Esophagus squamous epithelium (tissue), 5 donors: ENCODE data around the gene ARAP3. TPM values are rescaled to one million over a fixed set of nuclear protein-coding genes. Genes with fewer than 3 reads are reported as not detected.

Experiments used
- DNase-seq: peaks from one replicate; lab custom pipeline; 2025; lab: John Stamatoyannopoulos, UW
- H3K27ac ChIP-seq, 4 donors: fragments of 200-600 bp; sonication (generic); one replicate each; pipeline ENCODE4 v1.5.1; 2016 to 2019; ENCODE audit warnings: mild to moderate bottlenecking in 1 of 4
- H3K27me3 ChIP-seq, 4 donors: fragments of 200-600 bp; sonication (generic); 1 replicate in 3 of 4; 2 replicates in 1 of 4; pipeline versions ENCODE4 v1.5.1 to v1.6.0; 2017 to 2021; ENCODE audit warnings: antibody characterized with exemption in 1 of 4
- H3K36me3 ChIP-seq, 3 donors: fragments of 200-600 bp; sonication (generic); one replicate each; pipeline ENCODE4 v1.5.1; 2016 to 2019
- H3K4me1 ChIP-seq, 3 donors: fragments of 200-600 bp; sonication (generic); one replicate each; pipeline ENCODE4 v1.5.1; 2017 to 2019
- H3K4me3 ChIP-seq, 4 donors: fragments of 200-600 bp; sonication (generic); 1 replicate in 3 of 4; 2 replicates in 1 of 4; pipeline ENCODE4 v1.5.1; 2016 to 2019; ENCODE audit warnings: mild to moderate bottlenecking in 2 of 4, moderate library complexity in 1 of 4
- H3K9me3 ChIP-seq, 3 donors: fragments of 200-600 bp; sonication (generic); one replicate each; pipeline ENCODE4 v1.5.1; 2016 to 2019
- POLR2A ChIP-seq, 4 donors: fragments of 450-650 bp; IDR thresholded peaks; one replicate each; pipeline ENCODE4 v1.6.1; 2017; ENCODE audit warnings: antibody characterized with exemption in 4 of 4, mild to moderate bottlenecking in 4 of 4, moderate library complexity in 3 of 4
- WGBS, 2 donors: methylation state at CpG; one replicate each; pipeline ENCODE4 v1.1.5; 2018; 5-methylcytosine and 5-hydroxymethylcytosine counted together
- intact Hi-C: fragments of 100-400 bp; cut with DNase I; formaldehyde crosslinking; loops from one replicate; pipeline ENCODE4 v1.15.0; 2022
- total RNA-seq, 4 donors: library from RNA; depleted of rRNA; stranded (reverse); fragments of >200 nt; gene quantifications; one replicate each; pipeline ENCODE4 v1.1.0, GENCODE V29; 2016
- TF ChIP-seq, protein P1 (sequence below), 6 experiments: fragments of 450-650 bp in 4 of 6; fragments of 200-600 bp in 2 of 6; sonication (generic) in 2 of 6; IDR thresholded peaks; one replicate each; pipeline ENCODE4 v1.5.1; 2016 to 2019; ENCODE audit warnings: antibody characterized with exemption in 6 of 6, mild to moderate bottlenecking in 4 of 6, moderate library complexity in 4 of 6
- donor health status: DM: yes; HTN: yes; CAD: no.

The ARAP3 gene
- total RNA-seq, 4 donors from 2014 or later, result 1.1 to 5.9 (median 2.4) TPM

DNA sequence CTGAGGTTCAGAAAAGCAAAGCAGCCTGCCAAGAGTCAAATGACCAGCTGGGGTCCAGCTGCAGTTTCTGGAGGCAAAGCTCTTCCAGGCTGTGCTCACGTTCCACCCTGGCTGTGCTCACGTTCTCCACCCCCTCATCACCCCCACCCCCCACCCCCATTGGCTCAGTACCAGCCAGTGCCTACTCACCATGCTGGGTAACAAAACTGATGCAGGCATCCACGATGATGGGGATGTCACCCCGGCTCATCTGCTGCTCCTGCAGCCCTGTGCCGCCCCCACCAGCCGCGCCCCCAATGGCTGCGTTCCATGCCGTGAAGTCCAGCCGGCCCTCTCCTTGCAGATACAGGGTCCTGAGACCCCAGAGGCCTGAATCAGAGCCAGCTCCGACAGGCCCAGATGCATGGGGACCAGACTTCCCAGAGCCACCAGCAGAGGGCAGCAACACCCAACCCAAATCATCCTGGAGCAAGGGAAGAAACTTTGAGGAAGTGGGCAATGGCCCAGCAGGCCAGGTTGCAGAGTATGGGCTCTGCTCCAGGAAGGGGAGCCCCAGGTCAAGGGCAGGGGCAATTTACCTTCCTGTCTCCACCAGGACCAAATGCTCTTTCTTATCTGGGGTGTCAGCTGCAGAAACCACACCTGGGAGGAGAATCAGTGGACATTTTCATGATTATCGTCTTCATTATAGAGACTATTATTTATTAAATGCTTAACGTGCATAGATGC is 17.1 kb downstream of the ARAP3 start:
- peaks cover 0 to 32% (median 0%) of the 10 kb centered on the region in 3 donors for H3K36me3 ChIP-seq
- H3K9me3 ChIP-seq, result no peaks in the 10 kb centered on the region
- 31 to 62% methylated on average over 2 to 3 of the region's 13 CpGs for WGBS, 2 donors
- H3K4me1 ChIP-seq, result peaks cover 0 to 6% (median 0%) of the 10 kb centered on the region in 3 donors
- TF ChIP-seq, protein P1, sequence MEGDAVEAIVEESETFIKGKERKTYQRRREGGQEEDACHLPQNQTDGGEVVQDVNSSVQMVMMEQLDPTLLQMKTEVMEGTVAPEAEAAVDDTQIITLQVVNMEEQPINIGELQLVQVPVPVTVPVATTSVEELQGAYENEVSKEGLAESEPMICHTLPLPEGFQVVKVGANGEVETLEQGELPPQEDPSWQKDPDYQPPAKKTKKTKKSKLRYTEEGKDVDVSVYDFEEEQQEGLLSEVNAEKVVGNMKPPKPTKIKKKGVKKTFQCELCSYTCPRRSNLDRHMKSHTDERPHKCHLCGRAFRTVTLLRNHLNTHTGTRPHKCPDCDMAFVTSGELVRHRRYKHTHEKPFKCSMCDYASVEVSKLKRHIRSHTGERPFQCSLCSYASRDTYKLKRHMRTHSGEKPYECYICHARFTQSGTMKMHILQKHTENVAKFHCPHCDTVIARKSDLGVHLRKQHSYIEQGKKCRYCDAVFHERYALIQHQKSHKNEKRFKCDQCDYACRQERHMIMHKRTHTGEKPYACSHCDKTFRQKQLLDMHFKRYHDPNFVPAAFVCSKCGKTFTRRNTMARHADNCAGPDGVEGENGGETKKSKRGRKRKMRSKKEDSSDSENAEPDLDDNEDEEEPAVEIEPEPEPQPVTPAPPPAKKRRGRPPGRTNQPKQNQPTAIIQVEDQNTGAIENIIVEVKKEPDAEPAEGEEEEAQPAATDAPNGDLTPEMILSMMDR (IDR thresholded peaks at IDR 0.05), result peak; percentile 79 to 89 (median 86)
- TF ChIP-seq POLR2A (IDR thresholded peaks at IDR 0.05), result no peak
- H3K4me3 ChIP-seq, result no peak overlapping the region
- intact Hi-C loops, result no loop called here
- no peak overlapping the region for H3K27ac ChIP-seq
- H3K27me3 ChIP-seq, result no peaks in the 10 kb centered on the region
- no peak for DNase-seq

DNA sequence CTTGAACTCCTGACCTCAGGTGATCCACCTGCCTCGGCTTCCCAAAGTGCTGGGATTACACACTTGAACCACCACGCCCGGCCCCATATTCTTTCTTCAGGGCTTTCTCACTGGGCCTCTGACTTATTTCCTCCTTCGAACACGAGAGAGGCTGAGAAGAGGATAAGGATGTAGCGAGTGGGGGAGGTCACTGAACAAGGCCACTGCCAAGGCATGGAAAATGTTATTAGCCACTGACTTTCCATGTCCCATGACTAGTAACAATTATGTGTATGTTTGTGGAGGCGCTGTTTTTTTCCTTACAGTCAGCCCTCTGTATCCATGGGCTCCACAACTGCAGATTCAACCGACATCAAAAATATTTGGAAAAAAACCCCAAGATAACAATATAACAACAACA is 18.5 kb downstream of the ARAP3 start:
- peaks cover 0 to 29% (median 0%) of the 10 kb centered on the region in 3 donors for H3K36me3 ChIP-seq

DNA sequence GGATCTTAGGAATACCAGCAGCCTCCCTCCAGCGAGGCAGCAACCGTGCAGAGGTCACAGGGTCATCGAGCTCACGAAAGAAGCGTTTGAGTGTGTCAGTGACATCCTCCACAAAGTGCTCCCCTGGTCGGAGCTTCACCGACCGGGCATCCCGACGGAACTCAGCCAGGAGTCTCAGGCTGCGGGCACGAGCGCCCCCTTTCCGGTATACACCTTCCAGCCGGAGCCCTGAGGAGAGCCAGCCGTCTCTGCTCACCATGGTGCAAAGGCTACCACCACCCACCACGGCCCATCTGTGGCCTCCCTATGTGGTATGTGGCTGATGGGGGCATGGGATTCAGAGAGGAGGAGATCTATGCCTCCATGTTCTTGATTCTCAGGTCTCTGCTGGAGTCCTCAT is 20.0 kb downstream of the ARAP3 start:
- H3K9me3 ChIP-seq, result no peaks in the 10 kb centered on the region
- H3K36me3 ChIP-seq, result peaks cover 0 to 25% (median 0%) of the 10 kb centered on the region in 3 donors
- TF ChIP-seq, protein P1 (IDR thresholded peaks at IDR 0.05), result no peak
- TF ChIP-seq POLR2A (IDR thresholded peaks at IDR 0.05), result no peak
- H3K27me3 ChIP-seq, result no peaks in the 10 kb centered on the region
- peaks cover 0 to 6% (median 0%) of the 10 kb centered on the region in 3 donors for H3K4me1 ChIP-seq
- no peak for DNase-seq
- intact Hi-C loops, result no loop called here
- no peak overlapping the region for H3K4me3 ChIP-seq
- no peak overlapping the region for H3K27ac ChIP-seq
- WGBS, 2 donors, result 81% methylated on average over 13 of the region's 17 CpGs; no CpG with 5 or more reads in 1 of the 2 donors

More for the DNA sequence above, 18.5 kb downstream of the ARAP3 start:
- Histone ChIP-seq H3K4me3 (no peak overlapping the region), H3K27ac (no peak overlapping the region), H3K4me1 (peaks cover 0 to 6% (median 0%) of the 10 kb centered on the region in 3 donors), H3K27me3 (no peaks in the 10 kb centered on the region), H3K9me3 (no peaks in the 10 kb centered on the region)
- WGBS, 2 donors, result 82 to 90% methylated on average over 8 of the region's 8 CpGs
- no peak for TF ChIP-seq POLR2A (IDR thresholded peaks at IDR 0.05)
- TF ChIP-seq, protein P1 (IDR thresholded peaks at IDR 0.05), result no peak
- DNase-seq, result no peak
- intact Hi-C loops, result no loop called here

DNA sequence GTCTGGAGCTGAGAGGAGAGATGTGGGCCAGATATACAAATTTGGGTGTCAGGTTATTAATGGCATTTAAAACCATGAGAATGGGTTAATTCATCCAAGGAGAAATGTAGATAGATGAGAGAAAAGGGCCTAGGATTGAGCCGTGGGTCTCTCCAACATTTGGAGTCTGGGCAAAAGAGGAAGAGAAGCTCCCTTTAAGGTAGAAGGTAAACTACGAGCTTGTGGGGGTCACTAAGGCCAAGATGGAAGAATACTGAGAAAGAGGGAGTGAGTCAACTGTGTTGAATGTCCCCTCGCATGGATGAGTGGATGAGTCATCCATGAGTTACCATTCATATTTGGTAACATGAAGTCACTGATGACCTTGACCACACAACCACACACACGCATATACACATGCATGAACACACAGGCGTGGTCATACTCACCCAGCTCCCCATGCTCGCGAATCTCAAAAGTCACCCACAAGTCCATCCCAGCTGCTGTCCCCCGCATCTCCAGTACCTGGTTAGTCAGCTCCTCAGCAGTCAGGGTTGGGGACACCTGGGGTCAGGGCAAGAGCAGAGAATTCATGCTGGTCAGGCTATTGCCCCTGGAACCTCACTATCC is 24.0 kb downstream of the ARAP3 start:
- TF ChIP-seq, protein P1 (IDR thresholded peaks at IDR 0.05), result no peak
- no peak for TF ChIP-seq POLR2A (IDR thresholded peaks at IDR 0.05)
- no peak overlapping the region for H3K27ac ChIP-seq
- H3K9me3 ChIP-seq, result no peaks in the 10 kb centered on the region
- no peak for DNase-seq
- H3K27me3 ChIP-seq, result no peaks in the 10 kb centered on the region
- peaks cover 0 to 32% (median 0%) of the 10 kb centered on the region in 3 donors for H3K36me3 ChIP-seq
- intact Hi-C loops, result no loop called here
- 72 to 75% methylated on average over 8 of the region's 8 CpGs for WGBS, 2 donors
- H3K4me3 ChIP-seq, result no peak overlapping the region
- no peaks in the 10 kb centered on the region for H3K4me1 ChIP-seq

DNA sequence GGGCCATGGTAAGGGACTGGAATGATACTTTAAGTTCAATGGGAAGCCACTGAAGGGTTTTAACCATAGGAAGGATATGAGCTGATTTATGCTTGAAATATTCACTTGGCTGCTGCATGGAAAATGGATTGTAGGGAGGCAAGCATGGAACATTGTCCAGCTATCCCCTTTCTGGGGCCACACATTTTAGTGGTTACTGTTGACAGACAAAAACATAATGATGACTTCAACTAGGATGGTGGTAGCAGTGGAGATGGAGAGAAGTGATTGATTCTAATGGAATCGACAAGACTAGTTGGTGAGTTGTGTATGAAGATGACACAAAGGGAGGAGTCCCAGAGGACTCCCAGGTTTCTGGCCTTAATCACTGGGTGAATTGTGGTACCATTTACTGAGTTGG is 24.6 kb downstream of the ARAP3 start:
- no peak for DNase-seq
- 91 to 100% methylated on average over 1 of the region's 1 CpG for WGBS, 2 donors
- H3K27ac ChIP-seq, result no peak overlapping the region
- intact Hi-C loops, result no loop called here
- TF ChIP-seq, protein P1 (IDR thresholded peaks at IDR 0.05), result no peak
- peaks cover 0 to 30% (median 0%) of the 10 kb centered on the region in 3 donors for H3K36me3 ChIP-seq
- no peaks in the 10 kb centered on the region for H3K4me1 ChIP-seq
- no peaks in the 10 kb centered on the region for H3K27me3 ChIP-seq
- H3K4me3 ChIP-seq, result no peak overlapping the region
- H3K9me3 ChIP-seq, result no peaks in the 10 kb centered on the region
